Measurements from ENCODE around the gene PCID2.

The PCID2 gene

DNA sequence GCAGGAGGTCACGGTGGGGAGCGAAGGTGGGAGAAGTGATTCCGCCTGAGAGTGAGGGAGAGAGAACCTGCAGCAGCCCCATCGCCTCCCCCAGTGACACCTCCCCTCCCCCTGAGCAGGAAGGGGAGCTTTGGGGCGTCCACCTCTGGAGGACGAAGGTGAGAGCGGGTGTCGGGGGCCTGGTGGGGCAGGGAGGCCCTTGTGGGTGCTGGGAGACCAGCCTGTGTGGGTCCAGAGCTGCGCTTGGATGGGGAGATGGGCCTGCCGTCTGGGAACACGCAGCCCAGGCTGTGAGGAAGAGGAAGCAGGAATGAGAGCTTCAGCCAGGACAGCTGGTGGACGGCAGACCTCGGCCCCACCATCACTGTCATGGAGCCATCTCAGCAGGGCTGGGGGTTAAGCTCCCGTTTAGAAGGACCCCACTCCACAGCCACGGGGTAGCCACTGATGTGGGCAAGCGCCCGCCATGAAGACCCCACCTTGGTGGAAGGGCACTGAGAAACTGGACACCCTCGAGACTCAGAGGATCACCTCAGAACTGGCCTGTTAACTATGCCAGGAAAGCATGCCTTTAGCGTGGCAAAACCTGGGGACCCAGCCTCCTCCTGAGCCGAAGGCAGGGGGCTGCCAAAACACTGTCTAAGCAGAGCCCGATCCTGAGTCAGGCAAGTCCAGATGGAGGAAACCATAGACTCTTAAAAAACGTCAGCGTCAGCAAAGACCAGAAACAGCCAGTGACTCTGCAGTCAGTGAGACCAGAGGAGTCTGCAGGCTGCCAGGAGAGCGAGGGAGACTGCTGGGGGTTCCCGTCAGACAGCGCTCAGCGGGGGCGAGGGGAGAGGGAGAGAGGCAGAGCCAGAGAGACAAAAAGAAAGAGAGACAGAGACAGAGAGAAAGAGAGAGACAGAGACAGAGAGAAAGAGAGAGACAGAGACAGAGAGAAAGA is 56.5 kb downstream of the PCID2 start:
- TF ChIP-seq, protein P1, sequence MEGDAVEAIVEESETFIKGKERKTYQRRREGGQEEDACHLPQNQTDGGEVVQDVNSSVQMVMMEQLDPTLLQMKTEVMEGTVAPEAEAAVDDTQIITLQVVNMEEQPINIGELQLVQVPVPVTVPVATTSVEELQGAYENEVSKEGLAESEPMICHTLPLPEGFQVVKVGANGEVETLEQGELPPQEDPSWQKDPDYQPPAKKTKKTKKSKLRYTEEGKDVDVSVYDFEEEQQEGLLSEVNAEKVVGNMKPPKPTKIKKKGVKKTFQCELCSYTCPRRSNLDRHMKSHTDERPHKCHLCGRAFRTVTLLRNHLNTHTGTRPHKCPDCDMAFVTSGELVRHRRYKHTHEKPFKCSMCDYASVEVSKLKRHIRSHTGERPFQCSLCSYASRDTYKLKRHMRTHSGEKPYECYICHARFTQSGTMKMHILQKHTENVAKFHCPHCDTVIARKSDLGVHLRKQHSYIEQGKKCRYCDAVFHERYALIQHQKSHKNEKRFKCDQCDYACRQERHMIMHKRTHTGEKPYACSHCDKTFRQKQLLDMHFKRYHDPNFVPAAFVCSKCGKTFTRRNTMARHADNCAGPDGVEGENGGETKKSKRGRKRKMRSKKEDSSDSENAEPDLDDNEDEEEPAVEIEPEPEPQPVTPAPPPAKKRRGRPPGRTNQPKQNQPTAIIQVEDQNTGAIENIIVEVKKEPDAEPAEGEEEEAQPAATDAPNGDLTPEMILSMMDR (IDR thresholded peaks at IDR 0.05; ENCODE audit: control insufficient read depth, insufficient read depth, low read depth, low read length, missing control alignments) = no peak
- peak; percentile 18 for DNase-seq (ENCODE audit: low read depth)
- no peak overlapping the region for H3K4me3 ChIP-seq (ENCODE audit: control insufficient read depth, low read depth, low read length)

DNA sequence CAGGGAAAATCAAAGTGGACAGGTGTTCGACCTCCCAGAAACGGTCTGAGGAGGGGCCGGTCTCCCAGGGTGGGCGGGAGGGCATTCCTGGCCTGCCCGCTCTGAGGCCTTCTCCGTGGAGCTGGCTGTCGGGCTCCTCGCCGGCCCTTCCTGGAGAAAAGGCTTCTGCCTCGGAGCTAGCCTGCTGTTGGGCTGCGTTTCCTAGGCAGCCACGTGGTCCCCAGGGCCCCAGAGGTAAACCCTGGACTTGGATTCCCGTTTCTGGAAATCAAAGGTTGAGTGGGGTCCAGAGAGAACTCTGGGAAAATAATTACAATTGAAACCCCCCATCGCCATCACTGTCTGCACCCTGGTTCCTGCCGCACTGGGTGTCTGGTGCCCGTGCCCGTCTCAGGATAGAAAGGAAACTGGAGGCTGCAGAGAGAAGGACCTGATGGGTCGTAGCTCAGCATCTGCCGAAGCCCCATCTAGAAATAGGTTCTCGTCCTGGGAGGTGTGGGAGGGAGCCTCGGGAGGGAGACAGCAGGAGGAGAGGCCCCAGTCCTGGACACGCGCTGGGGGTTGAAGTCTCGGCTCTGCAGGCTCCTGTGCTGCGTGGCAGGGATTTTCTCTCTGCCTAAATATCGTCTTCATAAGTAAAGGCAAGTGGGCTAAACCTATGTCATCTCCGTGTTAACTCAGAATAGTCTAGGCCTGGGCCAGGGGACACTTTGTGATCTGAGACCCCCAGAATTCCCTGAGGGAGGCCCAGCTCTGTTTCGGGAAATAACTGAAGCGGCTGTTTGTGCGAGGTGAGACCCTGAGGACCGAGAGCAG is 57.7 kb downstream of the PCID2 start:
- H3K4me3 ChIP-seq (ENCODE audit: control insufficient read depth, low read depth, low read length) = no peak overlapping the region
- no peak for DNase-seq (ENCODE audit: low read depth)
- TF ChIP-seq, protein P1 (IDR thresholded peaks at IDR 0.05; ENCODE audit: control insufficient read depth, insufficient read depth, low read depth, low read length, missing control alignments) = no peak

DNA sequence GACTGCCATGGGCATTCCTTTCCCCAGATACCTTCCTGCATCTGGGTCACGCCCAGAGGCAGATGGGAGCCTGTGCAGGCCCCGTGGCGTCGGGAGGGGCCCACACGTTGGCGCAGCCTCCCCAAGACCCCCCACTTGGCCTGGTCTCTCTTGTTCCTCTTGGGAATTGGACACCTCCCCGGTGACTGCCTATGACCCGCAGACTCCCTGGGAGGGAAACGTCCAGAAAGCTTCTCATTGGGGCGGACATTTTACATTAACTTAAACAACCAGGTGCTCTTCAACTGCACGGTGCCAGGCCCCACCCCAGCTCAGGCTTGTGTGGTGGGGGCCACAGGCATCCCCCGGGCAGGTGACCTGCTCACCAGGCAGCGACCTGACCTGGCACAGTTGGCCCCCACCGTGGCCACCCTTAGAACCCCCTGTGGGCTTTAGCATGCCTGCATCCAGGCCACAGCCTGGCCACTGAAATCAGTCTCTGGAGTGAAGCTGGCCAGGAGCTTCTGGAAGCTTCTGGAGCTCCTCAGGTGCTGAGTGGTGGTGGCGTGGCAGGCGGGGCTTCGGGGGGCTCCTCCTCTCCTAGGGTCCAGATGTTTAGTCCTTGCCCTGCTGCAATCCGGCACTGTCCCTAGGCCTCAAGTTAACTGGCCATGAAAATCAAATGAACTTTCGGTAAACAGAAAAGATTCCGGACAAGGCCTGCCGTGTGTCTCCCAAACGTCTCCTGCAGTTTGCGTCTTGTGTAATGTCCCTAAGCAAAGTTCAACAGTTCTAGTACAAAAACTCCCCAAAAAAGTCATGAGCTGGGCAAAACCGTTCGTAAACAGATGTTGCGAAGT is 58.5 kb downstream of the PCID2 start:
- DNase-seq (ENCODE audit: low read depth) = no peak
- no peak overlapping the region for H3K4me3 ChIP-seq (ENCODE audit: control insufficient read depth, low read depth, low read length)
- TF ChIP-seq, protein P1 (IDR thresholded peaks at IDR 0.05; ENCODE audit: control insufficient read depth, insufficient read depth, low read depth, low read length, missing control alignments) = no peak

DNA sequence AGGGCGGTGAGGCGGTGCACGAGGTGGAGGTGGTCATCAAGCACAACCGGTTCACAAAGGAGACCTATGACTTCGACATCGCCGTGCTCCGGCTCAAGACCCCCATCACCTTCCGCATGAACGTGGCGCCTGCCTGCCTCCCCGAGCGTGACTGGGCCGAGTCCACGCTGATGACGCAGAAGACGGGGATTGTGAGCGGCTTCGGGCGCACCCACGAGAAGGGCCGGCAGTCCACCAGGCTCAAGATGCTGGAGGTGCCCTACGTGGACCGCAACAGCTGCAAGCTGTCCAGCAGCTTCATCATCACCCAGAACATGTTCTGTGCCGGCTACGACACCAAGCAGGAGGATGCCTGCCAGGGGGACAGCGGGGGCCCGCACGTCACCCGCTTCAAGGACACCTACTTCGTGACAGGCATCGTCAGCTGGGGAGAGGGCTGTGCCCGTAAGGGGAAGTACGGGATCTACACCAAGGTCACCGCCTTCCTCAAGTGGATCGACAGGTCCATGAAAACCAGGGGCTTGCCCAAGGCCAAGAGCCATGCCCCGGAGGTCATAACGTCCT is 59.4 kb downstream of the PCID2 start:
- no peak for DNase-seq (ENCODE audit: low read depth)
- no peak overlapping the region for H3K4me3 ChIP-seq (ENCODE audit: control insufficient read depth, low read depth, low read length)
- TF ChIP-seq, protein P1 (IDR thresholded peaks at IDR 0.05; ENCODE audit: control insufficient read depth, insufficient read depth, low read depth, low read length, missing control alignments) = no peak

DNA sequence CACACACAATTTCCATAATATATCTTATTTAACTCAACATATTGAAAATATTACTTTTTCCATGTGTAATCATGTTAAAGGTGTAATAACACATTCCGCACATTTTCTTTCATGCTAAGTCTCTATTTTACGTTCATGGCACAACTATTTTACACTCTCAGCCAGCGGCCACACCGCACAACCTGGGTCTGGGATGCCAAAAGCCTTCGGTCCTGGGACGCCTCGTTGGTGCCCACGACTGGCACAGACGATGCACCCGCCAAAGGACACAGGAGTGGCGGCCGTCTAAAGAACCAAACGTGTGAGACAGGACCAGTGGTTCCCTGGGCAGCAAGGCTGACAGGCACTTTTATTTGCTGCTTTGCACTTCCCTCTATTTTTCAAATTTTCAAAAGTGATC is 60.1 kb downstream of the PCID2 start:
- no peak overlapping the region for H3K4me3 ChIP-seq (ENCODE audit: control insufficient read depth, low read depth, low read length)
- TF ChIP-seq, protein P1 (IDR thresholded peaks at IDR 0.05; ENCODE audit: control insufficient read depth, insufficient read depth, low read depth, low read length, missing control alignments) = no peak
- no peak for DNase-seq (ENCODE audit: low read depth)

DNA sequence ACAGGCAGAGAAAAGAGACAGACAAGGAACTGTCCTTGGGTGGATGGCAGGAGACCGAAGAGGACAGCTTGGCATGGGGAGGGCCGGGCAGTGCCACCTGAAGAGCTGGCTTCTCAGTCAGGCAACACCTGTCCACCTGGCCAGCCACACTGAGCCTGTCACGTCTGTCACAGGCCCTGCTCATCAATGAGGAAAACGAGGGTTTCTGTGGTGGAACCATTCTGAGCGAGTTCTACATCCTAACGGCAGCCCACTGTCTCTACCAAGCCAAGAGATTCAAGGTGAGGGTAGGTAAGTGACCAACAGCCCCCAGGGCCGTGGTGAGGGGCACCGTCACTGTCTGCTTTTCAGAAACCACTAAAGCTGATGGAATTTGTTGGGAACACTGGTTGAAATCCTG is 61.3 kb downstream of the PCID2 start:
- H3K4me3 ChIP-seq (ENCODE audit: control insufficient read depth, low read depth, low read length) = no peak overlapping the region
- TF ChIP-seq, protein P1 (IDR thresholded peaks at IDR 0.05; ENCODE audit: control insufficient read depth, insufficient read depth, low read depth, low read length, missing control alignments) = no peak
- DNase-seq (ENCODE audit: low read depth) = no peak
